K562 (cell line): ENCODE measurements around the gene MYMK. TPM values are rescaled to one million over a fixed set of nuclear protein-coding genes. Genes with fewer than 3 reads are reported as not detected.

Experiments
- ATAC-seq: fragments of 200-7000 bp; cut with Tn5 transposase; 3 replicates; pipeline ENCODE4 v1.9.1; 2020; ENCODE audit warnings: moderate library complexity
- BruUV-seq: library from RNA; stranded (reverse); fragments of 400-500 nt; replicated peaks from 2 replicates; lab custom pipeline; 2021; lab: Mats Ljungman, UMichigan
- CTCF ChIA-PET: fragments of 300-600 bp; formaldehyde crosslinking; extraction: SDS; loops from one replicate; lab custom pipeline; 2021; ENCODE audit warnings: low intra/inter-chr PET ratio; lab: Yijun Ruan, JAX
- POLR2A ChIA-PET: fragments of 300-600, 350-650 bp; sonication (Branson Sonifier 250); formaldehyde crosslinking; extraction: SDS; loops from one replicate; lab custom pipeline; 2021; ENCODE audit warnings: antibody characterized with exemption, inconsistent platforms; lab: Yijun Ruan, JAX
- DNase-seq, 4 experiments: peaks; one replicate each; pipeline versions ENCODE4 v3.0.0 to v3.0.0-alpha.2; 2011 to 2018; ENCODE audit warnings: low spot score in 3 of 4, mixed read lengths in 3 of 4; ENCODE audit errors: extremely low read depth in 1 of 4
- FAIRE-seq: peaks from 2 replicates; lab custom pipeline; 2011; peaks lifted over from hg19 to GRCh38; lab: Jason Lieb, UNC
- H2AFZ ChIP-seq: 2 replicates; pipeline ENCODE4 v1.6.0; 2011; ENCODE audit warnings: low read depth, low read length, control low read depth, inconsistent platforms
- H3K27ac ChIP-seq: fragments of 200-600 bp; 3 replicates; pipeline ENCODE4 v1.8.0; 2011; ENCODE audit warnings: low read depth, mild to moderate bottlenecking, control low read depth, inconsistent platforms, low read length, moderate library complexity, mixed read lengths; ENCODE audit errors: extremely low read depth
- H3K27me3 ChIP-seq, 2 experiments: fragments of 300-600 bp in 1 of 2; 2 replicates in 1 of 2; 3 replicates in 1 of 2; pipeline versions ENCODE4 v1.6.0 to v1.8.0; 2011; ENCODE audit warnings: inconsistent platforms in 2 of 2, low read length in 2 of 2, mild to moderate bottlenecking in 1 of 2, mixed read lengths in 1 of 2, moderate library complexity in 1 of 2; ENCODE audit not compliant: control insufficient read depth in 2 of 2, insufficient read depth in 2 of 2
- H3K36me3 ChIP-seq: fragments of 300-600 bp; 3 replicates; pipeline ENCODE4 v1.8.0; 2011; ENCODE audit warnings: mild to moderate bottlenecking, low read length, inconsistent platforms; ENCODE audit not compliant: control insufficient read depth, insufficient read depth
- H3K4me1 ChIP-seq, 2 experiments: fragments of 200-600 bp in 1 of 2; replicated peaks in 1 of 2; 2 replicates in 1 of 2; 3 replicates in 1 of 2; pipeline versions ENCODE4 v1.5.1 to v1.8.0; 2011; ENCODE audit warnings: inconsistent platforms in 2 of 2, low read length in 2 of 2, mild to moderate bottlenecking in 1 of 2, mixed read lengths in 1 of 2, moderate library complexity in 1 of 2; ENCODE audit not compliant: control insufficient read depth in 2 of 2, insufficient read depth in 2 of 2
- H3K4me2 ChIP-seq: 2 replicates; pipeline ENCODE4 v1.6.1; 2011; ENCODE audit warnings: low read length, control low read depth, inconsistent platforms, mixed read lengths; ENCODE audit not compliant: insufficient read depth
- H3K4me3 ChIP-seq: fragments of 200-600 bp; sonication (generic), shearing (Covaris generic); 2 replicates; pipeline ENCODE4 v1.5.1; 2016; ENCODE audit warnings: control low read depth, inconsistent platforms
- H3K79me2 ChIP-seq: fragments of 200-600 bp; 3 replicates; pipeline ENCODE4 v1.8.0; 2011; ENCODE audit warnings: low read length, inconsistent platforms; ENCODE audit not compliant: control insufficient read depth, insufficient read depth
- H3K9ac ChIP-seq, 2 experiments: 2 replicates each; pipeline versions ENCODE4 v1.6.0 to v1.6.1; 2011; ENCODE audit warnings: low read depth in 2 of 2, low read length in 2 of 2, control low read depth in 1 of 2, inconsistent platforms in 1 of 2, mild to moderate bottlenecking in 1 of 2, mixed read lengths in 1 of 2; ENCODE audit not compliant: insufficient read depth in 1 of 2
- H3K9me1 ChIP-seq: one replicate; pipeline ENCODE4 v1.6.0; 2011; ENCODE audit warnings: inconsistent platforms, mild to moderate bottlenecking, low read length, moderate library complexity; ENCODE audit not compliant: control insufficient read depth, insufficient read depth
- H3K9me3 ChIP-seq: replicated peaks from 2 replicates; pipeline ENCODE4 v1.5.1; 2011; ENCODE audit warnings: low read depth, low read length, inconsistent platforms; ENCODE audit not compliant: control insufficient read depth, insufficient read depth
- H4K20me1 ChIP-seq: replicated peaks from 2 replicates; pipeline ENCODE4 v1.6.1; 2011; ENCODE audit warnings: low read length, inconsistent platforms, mixed read lengths; ENCODE audit not compliant: control insufficient read depth, insufficient read depth
- CBFA2T2 ChIP-seq: fragments of 450-650 bp; conservative IDR thresholded peaks from 2 replicates; pipeline ENCODE4 v1.6.1; 2017; ENCODE audit warnings: mild to moderate bottlenecking
- ESRRB ChIP-seq: fragments of 250-450 bp; sonication (Bioruptor Pico); IDR thresholded peaks from 2 replicates; pipeline ENCODE4 v1.5.0; 2020; ENCODE audit warnings: mild to moderate bottlenecking, moderate library complexity, borderline replicate concordance
- FOXP1 ChIP-seq: sonication (generic); formaldehyde crosslinking; IDR thresholded peaks from 2 replicates; pipeline ENCODE4 v1.8.0; 2022; ENCODE audit warnings: mild to moderate bottlenecking, missing genetic modification reagents
- HBP1 ChIP-seq: fragments of 450-650 bp; formaldehyde crosslinking; IDR thresholded peaks from 2 replicates; pipeline ENCODE4 v1.4.0; 2022; ENCODE audit warnings: missing genetic modification characterization
- POLR3A ChIP-seq: IDR thresholded peaks from 2 replicates; pipeline ENCODE4 v1.6.1; 2011; ENCODE audit warnings: borderline replicate concordance, mild to moderate bottlenecking, moderate library complexity; ENCODE audit not compliant: insufficient read length, insufficient read depth; ENCODE audit errors: extremely low read depth
- RAD51 ChIP-seq: fragments of 450-650 bp; IDR thresholded peaks from 2 replicates; pipeline ENCODE4 v1.7.1; 2016; ENCODE audit warnings: low read depth, mild to moderate bottlenecking, borderline replicate concordance
- TFE3 ChIP-seq: fragments of 450-650 bp; formaldehyde crosslinking; IDR thresholded peaks from 2 replicates; pipeline ENCODE4 v1.4.0; 2020; ENCODE audit warnings: mild to moderate bottlenecking, mixed read lengths
- USF1 ChIP-seq: sonication (generic); formaldehyde crosslinking; IDR thresholded peaks from 2 replicates; pipeline ENCODE4 v1.9.0; 2022; ENCODE audit warnings: mild to moderate bottlenecking, missing genetic modification reagents
- ZNF3 ChIP-seq: fragments of 250-450 bp; sonication (Bioruptor Pico); IDR thresholded peaks from 2 replicates; pipeline ENCODE4 v1.5.0; 2021; ENCODE audit warnings: mild to moderate bottlenecking, moderate library complexity
- ZNF316 ChIP-seq: fragments of 450-650 bp; IDR thresholded peaks from 2 replicates; pipeline ENCODE4 v1.6.1; 2016
- ZNF561 ChIP-seq: fragments of 450-650 bp; formaldehyde crosslinking; conservative IDR thresholded peaks from 2 replicates; pipeline ENCODE4 v1.4.0; 2020; ENCODE audit warnings: mild to moderate bottlenecking, moderate library complexity
- ZNF583 ChIP-seq: fragments of 250-450 bp; sonication (Bioruptor Pico); IDR thresholded peaks from 2 replicates; pipeline ENCODE4 v1.4.0; 2020
- WGBS: fragments of 100-300 bp; shearing (Covaris generic); methylation state at CpG from one replicate; pipeline ENCODE4 v1.1.6; 2016; ENCODE audit warnings: low coverage, mixed read lengths; ENCODE audit not compliant: insufficient coverage; ENCODE audit errors: missing lambda C conversion rate; 5-methylcytosine and 5-hydroxymethylcytosine counted together
- in situ Hi-C: fragments of 300-500 bp; cut with MboI; formaldehyde crosslinking; loops from 4 replicates; pipeline ENCODE4 v1.15.0; 2018; ENCODE audit warnings: inconsistent platforms, mixed read lengths
- intact Hi-C: fragments of 100-400 bp; cut with micrococcal nuclease; formaldehyde crosslinking; loops from 2 replicates; pipeline ENCODE4 v1.14.2; 2022
- polyA plus RNA-seq, 8 experiments: library from polyadenylated mRNA; depleted of rRNA in 4 of 8; stranded (reverse) in 5 of 8; unstranded in 3 of 8; fragments of >200 nt; fragmentation: Nextera tagmentation in 2 of 8; fragmentation: Illumina TruSeq in 1 of 8; extraction: Ambion mirVana in 2 of 8; extraction: Trizol in 1 of 8; gene quantifications; 2 replicates each; pipeline versions ENCODE4 v1.2.1 to v1.2.3, GENCODE V29; 2011 to 2014; ENCODE audit warnings: inconsistent platforms in 1 of 8, missing spikeins in 1 of 8
- total RNA-seq, 7 experiments: library from RNA; depleted of rRNA in 6 of 7; stranded (reverse); fragments of >200 nt in 6 of 7; fragmentation: Illumina TruSeq in 2 of 7; extraction: Trizol in 2 of 7; gene quantifications; 2 replicates each; pipeline versions ENCODE4 v1.2.1 to v1.2.3, GENCODE V29; 2011 to 2021; ENCODE audit warnings: low replicate concordance in 1 of 7

MYMK gene
- total and polyA plus RNA-seq, 9 of the 15 experiments (the other 6 are each of a cell fraction or from before 2014, with no cell fraction given) = not detected

- Histone ChIP-seq H3K27me3 (peaks cover 7 to 66% of the 10 kb centered on the region in 2 experiments; a peak in 3 of 5 replicates), H4K20me1 (peaks cover 19% of the 10 kb centered on the region), H3K27ac (no peak overlapping the region), H3K9me1 (no peaks in the 10 kb centered on the region), H3K4me1 (peaks cover 0 to 52% of the 10 kb centered on the region in 2 experiments; a peak in 3 of 5 replicates), H3K4me2 (no peak overlapping the region), H3K9me3 (no peaks in the 10 kb centered on the region), H3K79me2 (no peaks in the 10 kb centered on the region), H2AFZ (no peak overlapping the region), H3K9ac (no peak overlapping the region), H3K36me3 (no peaks in the 10 kb centered on the region), H3K4me3 (no peak overlapping the region)
- WGBS = 35% methylated on average over 16 of the region's 20 CpGs
- DNase-seq (no peak), FAIRE-seq (no peak), ATAC-seq (no peak)
- intact Hi-C loops = no loop called here
- TF ChIP-seq ESRRB (CRISPR knock-in tag) (no peak), ZNF561 (no peak), ZNF316 (peak; percentile 75)
- ChIA-PET POLR2A (no interaction called here), CTCF (no interaction called here)
- BruUV-seq = no TSS peak
- in situ Hi-C loops = no loop called here
Measured at GRCh38 chr9:133473743-133474142, 51.0 kb downstream of the MYMK start.

GRCh38 chr9:133472753-133473378, 51.9 kb downstream of the MYMK start:
- H3K4me1 ChIP-seq = peaks cover 0 to 52% of the 10 kb centered on the region in 2 experiments; a peak in 2 of 5 replicates
- ATAC-seq (no peak), FAIRE-seq (no peak), DNase-seq (no peak)
- no peak overlapping the region for H2AFZ ChIP-seq
- no peak overlapping the region for H3K27ac ChIP-seq
- in situ Hi-C loops = no loop called here
- no peaks in the 10 kb centered on the region for H3K9me1 ChIP-seq
- BruUV-seq = no TSS peak
- CTCF ChIA-PET = no interaction called here
- H3K27me3 ChIP-seq = peaks cover 7 to 66% of the 10 kb centered on the region in 2 experiments; a peak in 3 of 5 replicates
- H3K36me3 ChIP-seq = no peaks in the 10 kb centered on the region
- POLR2A ChIA-PET = interaction anchor here (0.6 kb wide), 2 partner anchors 12 to 59 kb away, joined by 4 read pairs; no protein-coding TSS in a partner anchor
- H3K4me2 ChIP-seq = no peak overlapping the region
- H3K9me3 ChIP-seq = no peaks in the 10 kb centered on the region
- H3K9ac ChIP-seq = no peak overlapping the region
- 29% methylated on average over 16 of the region's 19 CpGs for WGBS
- no peak overlapping the region for H3K4me3 ChIP-seq
- intact Hi-C loops = no loop called here
- H4K20me1 ChIP-seq = peaks cover 12% of the 10 kb centered on the region; the same call in 1 of the 2 replicates
- H3K79me2 ChIP-seq = no peaks in the 10 kb centered on the region
- TF ChIP-seq CBFA2T2 (peak; percentile 36; the same call in 1 of the 2 replicates), RAD51 (peak; percentile 75), USF1 (CRISPR knock-in tag) (peak; percentile 50), ZNF3 (no peak), POLR3A (no peak), HBP1 (CRISPR knock-in tag) (no peak), TFE3 (CRISPR knock-in tag) (peak; percentile 68), ZNF583 (no peak), FOXP1 (no peak)
